ENCODE results near the gene BBS2.
A peak's percentile ranks its signal among the peaks of the same experiment; 100 is the strongest.

The BBS2 gene, protein sequence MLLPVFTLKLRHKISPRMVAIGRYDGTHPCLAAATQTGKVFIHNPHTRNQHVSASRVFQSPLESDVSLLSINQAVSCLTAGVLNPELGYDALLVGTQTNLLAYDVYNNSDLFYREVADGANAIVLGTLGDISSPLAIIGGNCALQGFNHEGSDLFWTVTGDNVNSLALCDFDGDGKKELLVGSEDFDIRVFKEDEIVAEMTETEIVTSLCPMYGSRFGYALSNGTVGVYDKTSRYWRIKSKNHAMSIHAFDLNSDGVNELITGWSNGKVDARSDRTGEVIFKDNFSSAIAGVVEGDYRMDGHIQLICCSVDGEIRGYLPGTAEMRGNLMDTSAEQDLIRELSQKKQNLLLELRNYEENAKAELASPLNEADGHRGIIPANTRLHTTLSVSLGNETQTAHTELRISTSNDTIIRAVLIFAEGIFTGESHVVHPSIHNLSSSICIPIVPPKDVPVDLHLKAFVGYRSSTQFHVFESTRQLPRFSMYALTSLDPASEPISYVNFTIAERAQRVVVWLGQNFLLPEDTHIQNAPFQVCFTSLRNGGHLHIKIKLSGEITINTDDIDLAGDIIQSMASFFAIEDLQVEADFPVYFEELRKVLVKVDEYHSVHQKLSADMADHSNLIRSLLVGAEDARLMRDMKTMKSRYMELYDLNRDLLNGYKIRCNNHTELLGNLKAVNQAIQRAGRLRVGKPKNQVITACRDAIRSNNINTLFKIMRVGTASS

GRCh38 chr16:56519459-56520250 lies at the start of gene BBS2:
Gene BBS2 (minus strand): TSS chr16:56520024. CDS start chr16:56519862, 162 bp downstream.
- peak within 1 kb of the TSS; percentile 74 for H3K4me3 ChIP-seq (replicated peaks; ENCODE audit: low read depth, low read length)
- no peak for DNase-seq (ENCODE audit: extremely low read depth, low read depth)
- TF ChIP-seq CTCF (IDR thresholded peaks at IDR 0.05; ENCODE audit: low read depth, low read length, missing control alignments), result no peak

DNA sequence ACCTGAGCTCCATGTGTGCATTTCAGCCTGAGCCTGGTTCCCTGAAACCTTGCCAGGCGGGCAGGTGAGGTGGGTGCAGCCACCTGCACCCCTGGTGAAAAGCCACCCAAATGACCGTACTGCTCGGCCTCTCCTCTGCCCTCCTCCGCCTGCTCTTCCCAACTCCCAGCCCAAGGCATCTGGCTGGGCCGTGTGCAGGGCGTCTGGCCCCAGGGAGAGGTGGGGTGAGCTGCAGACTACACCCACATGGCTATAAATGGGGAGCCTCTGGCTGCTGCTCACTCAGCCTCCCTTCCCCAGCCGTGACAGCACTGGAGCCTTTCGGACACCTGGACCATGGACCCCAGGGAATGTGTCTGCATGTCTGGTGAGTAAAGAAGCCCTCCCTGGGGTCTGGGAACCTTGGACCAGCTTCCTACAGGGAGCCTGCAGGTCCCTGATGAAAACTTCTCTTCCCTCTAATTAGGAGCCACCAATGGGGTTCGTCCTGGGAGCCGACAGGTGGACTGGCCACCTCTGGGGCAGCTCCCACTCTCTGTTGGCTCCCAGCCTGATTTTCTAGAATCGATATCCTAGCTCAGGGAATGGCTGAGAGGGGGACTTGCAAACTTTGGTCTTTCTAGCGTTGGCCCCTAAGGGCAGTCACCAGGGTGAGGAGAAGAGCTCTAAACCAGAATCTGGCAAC lies 45.1 kb upstream of the BBS2 start, which contains the start of gene MT4:
MT4 (plus strand) TSS at position 281 of the 685 bp plus-strand sequence; CDS start at position 337, 56 bp downstream.
- no peak for DNase-seq (ENCODE audit: extremely low read depth, low read depth)
- no peak within 1 kb of the TSS for H3K4me3 ChIP-seq (replicated peaks; ENCODE audit: low read depth, low read length)
- TF ChIP-seq CTCF (IDR thresholded peaks at IDR 0.05; ENCODE audit: low read depth, low read length, missing control alignments), result no peak

- no peak for DNase-seq (ENCODE audit: extremely low read depth, low read depth)
- TF ChIP-seq CTCF (IDR thresholded peaks at IDR 0.05; ENCODE audit: low read depth, low read length, missing control alignments), result no peak
Measured at GRCh38 chr16:56561126-56561525, 41.3 kb upstream of the BBS2 start.

DNA sequence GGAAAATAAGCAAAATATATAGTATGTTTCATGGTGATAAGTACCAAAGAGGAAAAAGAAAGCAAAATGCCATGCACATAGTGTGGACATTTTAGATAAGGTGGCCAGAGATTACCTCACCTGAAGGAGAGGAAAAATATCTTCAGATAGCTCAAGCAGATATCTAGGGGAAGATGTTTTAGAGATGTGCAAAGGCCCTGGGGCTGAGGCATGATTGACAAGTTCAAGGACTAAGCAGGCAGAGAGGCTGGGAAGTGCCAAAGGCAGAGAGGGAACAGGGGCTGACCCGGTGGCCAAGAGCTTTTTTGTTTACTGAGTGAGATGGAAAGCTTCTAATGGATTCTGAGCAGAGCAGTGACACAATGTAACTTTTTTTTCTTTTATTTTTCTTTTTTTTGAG lies 40.6 kb upstream of the BBS2 start:
- no peak overlapping the region for H3K4me3 ChIP-seq (replicated peaks; ENCODE audit: low read depth, low read length)
- TF ChIP-seq CTCF (IDR thresholded peaks at IDR 0.05; ENCODE audit: low read depth, low read length, missing control alignments), result no peak

More at GRCh38 chr16:56561126-56561525, 41.3 kb upstream of the BBS2 start:
- no peak overlapping the region for H3K4me3 ChIP-seq (replicated peaks; ENCODE audit: low read depth, low read length)

DNA sequence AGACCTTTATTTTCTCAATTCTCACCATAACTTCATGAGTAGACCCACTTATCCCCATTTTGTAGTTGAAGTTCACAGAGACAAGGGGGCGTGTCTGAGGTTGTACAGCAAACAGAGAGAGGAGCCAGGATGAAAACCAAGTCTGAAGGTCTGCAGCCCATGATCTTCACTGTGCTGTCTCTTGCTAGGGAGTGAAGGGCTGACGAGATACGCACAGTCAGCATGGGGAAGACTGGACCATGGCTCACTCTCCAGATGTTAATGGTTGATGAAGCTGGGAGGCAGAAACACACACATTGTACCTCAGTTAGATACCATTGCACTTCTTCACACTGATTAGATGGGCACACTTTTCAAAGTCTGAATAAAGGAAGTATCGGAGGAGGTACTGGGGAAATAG lies 39.3 kb upstream of the BBS2 start:
- TF ChIP-seq CTCF (IDR thresholded peaks at IDR 0.05; ENCODE audit: low read depth, low read length, missing control alignments), result no peak
- no peak for DNase-seq (ENCODE audit: extremely low read depth, low read depth)
- H3K4me3 ChIP-seq (replicated peaks; ENCODE audit: low read depth, low read length), result no peak overlapping the region

More for the DNA sequence above, 40.6 kb upstream of the BBS2 start:
- no peak for DNase-seq (ENCODE audit: extremely low read depth, low read depth)

All from HFF-Myc (cell line).